Measurements from ENCODE around the gene TSHZ2. TPM values are rescaled to one million over a fixed set of nuclear protein-coding genes. Genes with fewer than 3 reads are reported as not detected.
A peak's percentile ranks its signal among the peaks of the same experiment; 100 is the strongest.

TSHZ2 gene
- total RNA-seq, 1 experiment from 2014 or later, result not detected

GRCh38 chr20:53376021-53376420 lies 403.9 kb downstream of the TSHZ2 start:
- DNase-seq (ENCODE audit: low spot score), result no peak

- no peak for DNase-seq (ENCODE audit: low spot score)
Measured at GRCh38 chr20:53379014-53379832, 407.1 kb downstream of the TSHZ2 start.

- no peak for DNase-seq (ENCODE audit: low spot score)
Measured at GRCh38 chr20:53379833-53380120, 407.6 kb downstream of the TSHZ2 start.

- DNase-seq (ENCODE audit: low spot score), result no peak
Measured at GRCh38 chr20:53381568-53382262, 409.6 kb downstream of the TSHZ2 start.

GRCh38 chr20:53382263-53382844 lies 410.2 kb downstream of the TSHZ2 start:
- DNase-seq (ENCODE audit: low spot score), result no peak

GRCh38 chr20:53383916-53384315 lies 411.8 kb downstream of the TSHZ2 start:
- DNase-seq (ENCODE audit: low spot score), result no peak

GRCh38 chr20:53384392-53384791 lies 412.2 kb downstream of the TSHZ2 start:
- no peak for DNase-seq (ENCODE audit: low spot score)

GRCh38 chr20:53385941-53386767 lies 414.0 kb downstream of the TSHZ2 start:
- no peak for DNase-seq (ENCODE audit: low spot score)

GRCh38 chr20:53387983-53388675 lies 416.0 kb downstream of the TSHZ2 start:
- DNase-seq (ENCODE audit: low spot score), result no peak

- no peak for DNase-seq (ENCODE audit: low spot score)
Measured at GRCh38 chr20:53389516-53390300, 417.6 kb downstream of the TSHZ2 start.

- no peak for DNase-seq (ENCODE audit: low spot score)
Measured at GRCh38 chr20:53390770-53391169, 418.6 kb downstream of the TSHZ2 start.

GRCh38 chr20:53394433-53394832 lies 422.3 kb downstream of the TSHZ2 start:
- no peak for DNase-seq (ENCODE audit: low spot score)

- no peak for DNase-seq (ENCODE audit: low spot score)
Measured at GRCh38 chr20:53395188-53395923, 423.2 kb downstream of the TSHZ2 start.

- peak; percentile 20 for DNase-seq (ENCODE audit: low spot score)
Measured at GRCh38 chr20:53399083-53399482, 426.9 kb downstream of the TSHZ2 start.

- DNase-seq (ENCODE audit: low spot score), result peak; percentile 68
Measured at GRCh38 chr20:53399592-53400335, 427.6 kb downstream of the TSHZ2 start.

GRCh38 chr20:53402233-53403005 lies 430.3 kb downstream of the TSHZ2 start:
- DNase-seq (ENCODE audit: low spot score), result no peak

- no peak for DNase-seq (ENCODE audit: low spot score)
Measured at GRCh38 chr20:53403029-53403428, 430.9 kb downstream of the TSHZ2 start.

- no peak for DNase-seq (ENCODE audit: low spot score)
Measured at GRCh38 chr20:53405139-53405538, 433.0 kb downstream of the TSHZ2 start.
